HAP-1 (cell line): Measurements from ENCODE around the gene PIEZO1.
A peak's percentile ranks its signal among the peaks of the same experiment; 100 is the strongest.

ENCODE experiments used
- DNase-seq, 2 experiments: peaks; one replicate each; pipeline ENCODE4 v3.0.0-alpha.2; 2016 to 2020; ENCODE audit warnings: low spot score in 2 of 2
- H3K27me3 ChIP-seq: fragments of 250-450 bp; sonication (Bioruptor Pico); 2 replicates; pipeline ENCODE4 v1.5.1; 2020; ENCODE audit warnings: low read depth, mild to moderate bottlenecking, moderate library complexity
- H3K36me3 ChIP-seq: fragments of 250-450 bp; sonication (Bioruptor Pico); replicated peaks from 2 replicates; pipeline ENCODE4 v1.5.1; 2020; ENCODE audit warnings: mild to moderate bottlenecking
- H3K4me1 ChIP-seq: fragments of 250-450 bp; sonication (Bioruptor Pico); 2 replicates; pipeline ENCODE4 v1.5.1; 2020; ENCODE audit warnings: mild to moderate bottlenecking
- H3K4me3 ChIP-seq: fragments of 250-450 bp; sonication (Bioruptor Pico); 2 replicates; pipeline ENCODE4 v1.5.1; 2020; ENCODE audit warnings: mild to moderate bottlenecking, moderate library complexity
- H3K9me3 ChIP-seq: fragments of 250-450 bp; sonication (Bioruptor Pico); 2 replicates; pipeline ENCODE4 v1.5.1; 2020; ENCODE audit warnings: mild to moderate bottlenecking, moderate library complexity
- in situ Hi-C: fragments of 300-500 bp; cut with MboI; formaldehyde crosslinking; loops from 3 replicates; pipeline ENCODE4 v1.14.3; 2020; ENCODE audit warnings: low sequenced_read_pairs, inconsistent platforms, mixed read lengths

PIEZO1 gene

DNA sequence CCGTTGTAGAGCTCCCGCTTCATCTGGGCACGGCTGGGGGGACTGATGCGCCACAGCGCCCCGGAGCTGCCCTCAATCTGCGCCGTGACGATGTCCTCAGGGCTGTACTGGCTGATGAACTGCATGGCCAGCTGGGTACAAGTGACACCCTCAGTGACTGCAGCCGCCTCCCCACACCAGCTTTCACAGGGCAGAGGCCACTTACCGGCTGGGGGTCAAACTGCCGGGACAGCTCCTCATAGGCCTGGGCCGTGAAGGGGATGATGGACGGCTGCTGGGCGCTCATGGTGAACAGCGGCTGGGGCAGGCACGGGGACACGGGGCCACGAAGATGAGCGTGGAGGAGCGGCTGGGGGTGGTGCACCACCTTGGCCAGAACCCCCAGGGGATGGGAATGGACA, 68.4 kb downstream of the PIEZO1 start:
- no peaks in the 10 kb centered on the region for H3K4me1 ChIP-seq

DNA sequence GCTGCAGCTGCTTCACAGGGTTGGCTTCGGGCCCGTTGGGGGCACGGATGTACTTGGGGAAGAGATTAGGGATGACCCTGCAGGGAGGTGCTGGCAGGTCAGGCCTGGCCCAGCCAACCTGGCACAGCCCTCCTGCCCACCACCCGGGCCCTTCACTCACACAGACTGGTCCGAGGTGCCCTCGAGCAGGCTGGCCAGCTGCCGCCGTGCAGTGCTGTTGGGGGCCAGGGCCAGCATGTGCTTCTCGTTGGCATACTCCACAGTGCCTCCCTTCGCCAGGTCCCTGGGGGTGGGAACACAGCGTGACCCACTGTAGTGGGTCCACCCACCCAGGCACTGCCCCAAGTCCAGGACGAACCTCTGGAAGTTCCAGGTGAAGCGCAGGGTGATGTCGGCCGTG, 68.8 kb downstream of the PIEZO1 start:
- in situ Hi-C loops: no loop called here

More for the DNA sequence above, 68.4 kb downstream of the PIEZO1 start:
- in situ Hi-C loops: no loop called here
- peaks cover 78% of the 10 kb centered on the region for H3K36me3 ChIP-seq
- H3K4me3 ChIP-seq: no peak overlapping the region
- H3K27me3 ChIP-seq: no peaks in the 10 kb centered on the region
- no peaks in the 10 kb centered on the region for H3K9me3 ChIP-seq
- DNase-seq: no peak

DNA sequence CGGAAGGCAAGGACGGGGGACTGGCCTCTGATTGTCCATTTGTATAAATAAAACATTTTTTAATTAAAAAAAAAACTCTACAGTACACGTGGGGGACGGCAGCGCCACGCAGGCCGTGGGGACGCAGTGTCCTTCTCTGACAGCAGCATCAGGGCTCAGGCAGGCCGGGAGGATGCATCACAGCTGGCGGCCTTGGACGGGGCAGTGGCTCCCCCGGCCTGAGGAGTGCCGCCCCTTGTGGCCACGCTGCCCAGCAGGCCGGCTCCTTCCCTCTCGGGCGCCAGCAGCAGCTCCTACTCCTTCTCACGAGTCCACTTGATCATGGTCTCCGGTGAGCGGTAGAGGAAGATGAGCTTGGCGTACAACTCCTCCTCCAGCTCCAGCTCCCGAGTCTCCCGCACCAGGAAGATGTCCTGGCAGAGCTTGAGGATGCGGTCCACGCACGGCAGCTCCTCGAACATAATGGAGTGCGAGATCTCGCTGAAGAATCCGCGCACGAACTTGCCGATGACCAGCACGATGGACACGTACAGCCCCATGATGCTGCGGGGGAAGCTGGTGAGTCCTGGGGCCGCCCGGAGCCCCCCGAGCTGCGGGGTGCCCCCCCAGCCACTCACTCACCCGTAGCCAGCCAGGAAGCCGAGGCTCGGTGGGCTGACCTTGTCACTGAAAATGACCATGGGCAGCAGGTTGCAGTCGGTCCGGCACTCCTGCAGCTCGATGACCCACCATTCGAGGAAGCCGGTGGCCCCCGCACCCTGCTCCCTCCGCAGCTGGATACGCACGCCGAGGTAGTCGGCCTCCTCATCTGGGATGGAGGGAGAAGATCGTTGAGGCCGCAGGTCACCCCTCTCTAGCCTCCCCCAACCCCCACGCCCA, 69.5 kb downstream of the PIEZO1 start:
- no peaks in the 10 kb centered on the region for H3K4me1 ChIP-seq
- H3K36me3 ChIP-seq: peaks cover 68% of the 10 kb centered on the region
- H3K4me3 ChIP-seq: no peak overlapping the region
- no peaks in the 10 kb centered on the region for H3K27me3 ChIP-seq
- DNase-seq: no peak
- in situ Hi-C loops: no loop called here
- H3K9me3 ChIP-seq: no peaks in the 10 kb centered on the region

More for the DNA sequence above, 68.8 kb downstream of the PIEZO1 start:
- H3K4me1 ChIP-seq: no peaks in the 10 kb centered on the region
- no peak for DNase-seq
- no peaks in the 10 kb centered on the region for H3K27me3 ChIP-seq
- no peak overlapping the region for H3K4me3 ChIP-seq
- H3K9me3 ChIP-seq: no peaks in the 10 kb centered on the region
- H3K36me3 ChIP-seq: peaks cover 74% of the 10 kb centered on the region

DNA sequence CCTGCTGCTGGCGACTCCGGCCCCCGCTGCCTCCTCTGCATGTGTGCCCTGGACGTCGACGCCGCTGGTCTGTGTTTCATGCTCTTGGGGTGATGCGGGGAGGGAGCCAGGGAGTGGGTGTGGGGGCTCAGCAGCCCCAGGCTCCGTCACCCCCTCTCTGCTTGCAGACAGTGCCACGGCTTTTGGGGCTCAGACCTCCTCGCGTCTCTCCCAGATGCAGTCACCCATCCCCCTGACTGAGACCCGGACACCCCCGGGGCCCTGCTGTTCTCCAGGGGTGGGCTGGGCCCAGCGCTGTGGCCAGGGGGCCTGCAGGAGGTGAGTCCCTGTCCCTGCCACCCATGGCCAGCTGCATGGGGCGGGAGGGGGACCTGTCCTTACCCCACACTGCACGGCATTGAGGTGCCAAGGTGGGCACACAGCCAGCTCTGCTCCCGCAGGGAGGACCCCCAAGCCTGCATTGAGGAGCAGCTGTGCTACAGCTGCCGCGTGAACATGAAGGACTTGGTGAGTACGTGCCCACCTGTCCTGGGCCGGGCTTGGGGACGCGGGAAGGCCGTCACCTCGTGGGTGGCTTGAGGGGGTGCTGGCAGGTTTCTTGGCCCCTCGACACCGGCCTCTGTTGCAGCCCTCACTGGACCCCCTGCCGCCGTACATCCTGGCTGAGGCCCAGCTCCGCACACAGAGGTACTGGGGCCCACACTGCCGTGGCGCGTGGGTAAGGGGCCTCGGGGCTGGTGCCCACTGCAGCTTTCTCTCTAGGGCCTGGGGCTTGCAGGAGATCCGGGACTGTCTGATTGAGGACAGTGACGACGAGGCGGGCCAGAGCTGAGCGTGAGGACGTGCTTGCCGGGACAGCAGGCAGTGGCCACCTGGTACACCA, 70.4 kb downstream of the PIEZO1 start:
- in situ Hi-C loops: no loop called here
- H3K4me1 ChIP-seq: no peaks in the 10 kb centered on the region
- H3K4me3 ChIP-seq: no peak overlapping the region
- no peak for DNase-seq
- no peaks in the 10 kb centered on the region for H3K9me3 ChIP-seq
- H3K36me3 ChIP-seq: peaks cover 62% of the 10 kb centered on the region
- no peaks in the 10 kb centered on the region for H3K27me3 ChIP-seq

DNA sequence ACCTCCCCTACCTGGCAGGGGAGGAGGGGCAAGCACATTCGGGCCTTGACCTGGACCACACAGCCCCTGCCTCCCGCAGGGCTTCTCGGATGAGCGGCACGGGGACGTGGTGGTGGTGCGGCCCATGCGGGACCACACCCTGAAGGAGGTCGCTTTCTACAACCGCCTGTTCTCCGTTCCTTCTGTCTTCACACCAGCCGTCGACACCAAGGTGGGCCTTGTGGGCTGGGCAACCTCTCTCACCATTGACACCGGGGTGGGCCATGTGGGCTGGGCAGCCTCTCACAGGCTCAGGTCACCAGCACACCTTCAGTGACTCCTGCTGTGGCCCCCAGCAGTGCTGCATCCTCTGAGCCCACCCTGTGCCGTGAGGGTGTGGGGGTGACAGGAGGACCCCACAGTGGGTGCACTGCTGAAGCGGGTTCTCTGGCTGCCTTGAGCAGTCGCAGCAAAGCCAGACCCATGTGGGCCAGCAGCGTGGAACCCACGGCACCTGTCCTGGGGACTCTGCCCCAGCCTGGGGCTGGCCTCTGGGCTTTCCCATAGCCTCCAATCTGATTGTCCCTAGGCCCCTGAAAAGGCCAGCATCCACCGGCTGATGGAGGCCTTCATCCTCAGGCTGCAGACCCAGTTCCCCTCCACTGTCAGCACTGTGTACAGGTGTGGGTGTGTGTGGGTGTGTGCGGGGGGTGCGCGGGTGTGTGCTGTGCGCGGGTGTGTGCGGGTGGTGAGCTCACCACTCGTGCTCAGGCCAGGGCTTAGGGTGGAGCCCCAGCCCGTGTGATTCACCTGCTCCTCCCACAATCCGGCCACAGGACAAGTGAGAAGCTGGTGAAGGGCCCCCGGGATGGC, 71.2 kb downstream of the PIEZO1 start:
- in situ Hi-C loops: no loop called here
- H3K36me3 ChIP-seq: peaks cover 53% of the 10 kb centered on the region
- no peaks in the 10 kb centered on the region for H3K4me1 ChIP-seq
- no peaks in the 10 kb centered on the region for H3K27me3 ChIP-seq
- no peaks in the 10 kb centered on the region for H3K9me3 ChIP-seq
- DNase-seq: no peak
- no peak overlapping the region for H3K4me3 ChIP-seq

DNA sequence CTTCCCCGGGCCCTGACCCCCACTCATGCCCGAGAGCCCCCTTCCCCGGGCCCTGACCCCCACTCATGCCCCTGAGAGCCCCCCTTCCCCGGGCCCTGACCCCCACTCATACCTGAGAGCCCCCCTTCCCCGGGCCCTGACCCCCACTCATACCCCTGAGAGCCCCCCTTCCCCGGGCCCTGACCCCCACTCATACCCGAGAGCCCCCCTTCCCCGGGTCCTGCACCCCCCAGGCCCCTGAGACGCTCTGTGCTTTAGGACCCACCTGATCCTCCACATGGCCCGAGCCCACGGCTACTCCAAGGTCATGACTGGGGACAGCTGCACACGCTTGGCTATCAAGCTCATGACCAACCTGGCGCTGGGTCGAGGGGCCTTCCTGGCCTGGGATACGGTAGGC, 72.0 kb downstream of the PIEZO1 start:
- Histone ChIP-seq H3K4me1 (no peaks in the 10 kb centered on the region), H3K36me3 (peaks cover 49% of the 10 kb centered on the region)

DNA sequence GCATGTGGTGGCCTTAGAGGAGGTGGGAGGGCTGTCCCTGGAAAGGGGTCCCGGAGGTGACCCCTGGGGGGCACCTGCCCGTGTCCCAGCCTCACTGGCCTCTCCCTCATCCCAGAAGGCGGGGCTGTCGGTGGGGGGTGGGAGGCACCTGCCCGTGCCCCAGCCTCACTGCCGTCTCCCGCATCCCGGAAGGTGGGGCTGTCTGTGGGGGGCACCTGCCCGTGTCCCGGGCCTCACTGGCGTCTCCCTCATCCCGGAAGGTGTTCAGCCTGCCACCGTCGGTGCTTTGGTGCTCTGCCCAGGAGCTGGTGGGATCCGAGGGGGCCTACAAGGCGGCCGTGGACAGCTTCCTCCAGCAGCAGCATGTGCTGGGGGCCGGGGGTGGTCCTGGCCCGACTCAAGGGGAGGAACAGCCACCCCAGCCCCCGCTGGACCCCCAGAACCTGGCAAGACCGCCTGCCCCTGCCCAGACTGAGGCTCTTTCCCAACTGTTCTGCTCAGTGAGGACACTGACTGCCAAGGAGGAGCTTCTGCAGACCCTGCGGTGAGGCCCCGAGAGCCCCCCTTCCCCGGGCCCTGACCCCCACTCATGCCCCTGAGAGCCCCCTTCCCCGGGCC, 72.5 kb downstream of the PIEZO1 start:
- H3K27me3 ChIP-seq: no peaks in the 10 kb centered on the region
- peaks cover under 1% of the 10 kb centered on the region for H3K4me1 ChIP-seq
- peaks cover 44% of the 10 kb centered on the region for H3K36me3 ChIP-seq
- no peaks in the 10 kb centered on the region for H3K9me3 ChIP-seq
- DNase-seq: no peak
- no peak overlapping the region for H3K4me3 ChIP-seq
- in situ Hi-C loops: no loop called here

More for the DNA sequence above, 72.0 kb downstream of the PIEZO1 start:
- DNase-seq: no peak
- Histone ChIP-seq H3K27me3 (no peaks in the 10 kb centered on the region), H3K4me3 (no peak overlapping the region), H3K9me3 (no peaks in the 10 kb centered on the region)
- in situ Hi-C loops: no loop called here

DNA sequence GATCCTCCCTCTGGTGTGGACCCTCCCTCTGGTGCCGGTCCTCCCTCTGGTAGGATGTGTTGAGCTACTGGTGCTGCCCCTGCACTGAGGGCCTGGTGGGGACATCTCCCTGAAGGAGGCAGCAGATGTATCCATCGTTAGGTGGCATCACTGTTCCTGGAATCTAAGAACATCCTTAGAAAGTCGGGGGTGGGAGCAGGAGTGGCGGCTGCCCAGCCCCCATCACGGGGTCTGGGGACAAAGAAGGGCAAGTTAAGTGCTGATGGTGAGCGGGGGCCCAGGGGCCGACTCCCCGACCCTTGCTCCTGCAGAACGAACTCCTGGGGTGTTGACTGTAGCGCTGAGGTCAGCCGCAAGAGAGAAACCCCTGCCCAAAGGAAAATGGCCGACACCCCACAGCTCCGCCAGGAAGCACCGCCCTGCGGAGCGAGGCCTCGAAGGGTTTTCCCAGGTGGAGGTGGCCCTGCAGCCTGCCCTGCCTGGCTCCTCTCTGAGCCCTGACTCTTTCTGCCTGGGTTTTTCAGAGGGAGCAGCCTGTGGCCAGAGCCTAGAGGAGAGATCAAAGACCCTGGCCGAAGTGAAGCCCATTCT, 73.2 kb downstream of the PIEZO1 start:
- Histone ChIP-seq H3K4me3 (no peak overlapping the region), H3K9me3 (no peaks in the 10 kb centered on the region), H3K36me3 (peaks cover 38% of the 10 kb centered on the region), H3K4me1 (peaks cover 6% of the 10 kb centered on the region), H3K27me3 (no peaks in the 10 kb centered on the region)
- DNase-seq: no peak
- in situ Hi-C loops: no loop called here

DNA sequence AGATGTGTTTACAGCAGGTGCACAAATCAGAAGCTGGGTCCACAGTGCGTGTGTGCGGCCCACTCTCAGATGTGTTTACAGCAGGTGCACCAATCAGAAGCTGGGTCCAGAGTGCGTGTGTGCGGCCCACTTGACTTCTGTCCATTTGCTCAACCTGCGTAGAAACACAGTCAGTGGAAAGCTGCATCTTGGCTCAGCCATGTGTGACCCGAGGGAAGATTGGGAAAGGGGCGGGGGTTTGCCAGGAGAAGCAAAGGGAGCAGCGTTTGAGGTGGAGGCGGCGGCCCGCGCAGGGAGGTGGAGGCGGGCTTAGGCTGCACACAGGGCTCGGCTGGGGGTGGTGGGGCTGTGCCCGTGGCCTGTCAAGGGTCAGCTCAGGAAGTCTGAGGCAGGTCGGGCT, 74.5 kb downstream of the PIEZO1 start:
- in situ Hi-C loops: no loop called here
- Histone ChIP-seq H3K4me1 (peaks cover 6% of the 10 kb centered on the region), H3K36me3 (peaks cover 27% of the 10 kb centered on the region), H3K9me3 (no peaks in the 10 kb centered on the region), H3K27me3 (no peaks in the 10 kb centered on the region), H3K4me3 (no peak overlapping the region)
- no peak for DNase-seq

DNA sequence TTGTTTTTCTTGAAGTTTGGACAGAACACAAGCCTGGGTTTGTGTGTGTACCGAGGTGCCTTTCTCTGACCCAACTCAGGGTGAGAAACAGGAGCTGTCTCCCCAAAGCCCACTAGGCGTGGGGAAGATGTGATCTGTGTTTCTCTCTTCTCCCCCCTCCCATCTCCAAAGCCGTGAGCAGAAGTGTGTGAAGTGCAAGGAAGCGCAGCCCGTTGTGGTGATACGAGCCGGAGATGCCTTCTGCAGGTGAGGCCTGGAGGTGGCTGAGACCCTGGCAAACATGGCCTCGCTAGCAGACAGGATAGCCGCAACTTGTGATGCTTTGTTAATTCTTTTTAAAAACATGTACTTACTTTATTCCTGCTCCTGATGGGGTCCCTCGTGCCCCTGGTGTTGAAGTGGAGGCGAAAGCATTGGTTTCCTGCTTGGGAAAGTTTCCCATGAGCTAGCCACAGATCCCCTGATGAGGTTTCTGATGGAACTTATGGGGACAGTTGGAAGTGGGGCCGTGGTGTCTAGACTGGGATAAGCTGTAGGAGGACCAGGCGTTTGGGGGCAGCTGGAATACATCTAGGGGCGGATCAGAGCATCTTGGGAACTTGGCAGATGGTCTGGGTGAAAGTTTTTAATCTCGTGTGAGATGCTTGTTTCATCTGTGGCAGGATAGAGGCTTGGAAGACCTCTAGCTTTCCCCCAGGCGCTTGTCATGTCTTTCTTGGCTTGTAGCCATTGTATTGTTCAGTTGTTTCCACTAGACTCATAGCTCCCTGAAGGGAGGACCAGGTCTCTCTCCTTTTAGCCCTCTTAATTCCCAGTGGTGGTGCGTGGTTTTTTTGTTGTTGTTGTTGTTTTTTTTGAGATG, 77.8 kb downstream of the PIEZO1 start:
- Histone ChIP-seq H3K27me3 (no peaks in the 10 kb centered on the region), H3K36me3 (peaks cover 6% of the 10 kb centered on the region; the same call in 1 of the 2 replicates), H3K4me1 (peaks cover 6% of the 10 kb centered on the region), H3K4me3 (peak overlapping the region; percentile 72), H3K9me3 (no peaks in the 10 kb centered on the region)
- no peak for DNase-seq
- in situ Hi-C loops: no loop called here

DNA sequence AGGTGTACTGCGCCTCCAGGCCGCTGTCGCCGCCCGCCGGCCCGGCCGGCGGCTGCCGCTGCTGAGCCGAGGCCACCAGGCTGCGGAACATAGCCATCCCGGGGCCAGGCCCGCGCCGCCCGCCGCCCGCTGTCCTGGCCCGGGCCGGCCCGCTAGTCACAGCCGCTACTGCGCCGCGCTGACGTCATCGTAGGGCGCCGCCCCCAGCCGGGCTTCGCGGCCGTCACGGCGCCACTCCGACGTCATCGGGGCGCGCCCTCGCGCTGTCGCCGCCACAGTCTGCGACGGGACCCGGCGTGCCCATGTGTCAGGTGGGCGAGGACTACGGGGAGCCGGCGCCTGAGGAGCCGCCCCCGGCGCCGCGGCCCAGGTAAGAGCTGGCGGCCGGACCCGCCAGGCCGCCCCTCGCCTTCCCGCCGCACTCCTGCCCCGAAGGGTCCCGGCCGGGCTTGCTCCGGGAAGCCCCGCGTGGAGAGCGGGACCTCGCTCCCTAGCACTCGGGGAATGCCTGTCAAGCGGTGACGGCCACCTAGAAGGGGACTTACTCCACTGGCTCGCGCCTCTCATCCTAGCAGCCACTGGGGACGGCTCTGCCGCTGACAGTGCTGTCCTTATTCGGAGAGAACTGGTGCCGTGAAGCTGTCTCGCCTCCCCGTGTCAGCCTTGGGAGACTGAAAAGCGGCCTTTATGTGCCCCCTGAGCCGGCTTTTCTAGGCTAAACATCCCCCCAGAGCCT, 78.6 kb downstream of the PIEZO1 start, which contains the start of the genes CTU2 and RNF166:
CTU2 (plus strand) TSS at position 275 of the 736 bp plus-strand sequence; CDS start at position 303, 28 bp downstream.
RNF166 (minus strand) TSS at position 180 of the 736 bp plus-strand sequence; CDS start at position 97, 83 bp downstream.
- Histone ChIP-seq H3K4me3 (peak within 1 kb of the TSS; percentile 72), H3K36me3 (peaks cover 6% of the 10 kb centered on the region; the same call in 1 of the 2 replicates), H3K27me3 (no peaks in the 10 kb centered on the region), H3K4me1 (peaks cover 6% of the 10 kb centered on the region), H3K9me3 (no peaks in the 10 kb centered on the region)
- in situ Hi-C loops: no loop called here
- peak; percentile 75 to 92 for DNase-seq
